H1 (cell line): ENCODE data around the gene FAT2. TPM values are rescaled to one million over a fixed set of nuclear protein-coding genes. Genes with fewer than 3 reads are reported as not detected.

Experiments used
- CTCF ChIA-PET: fragments of 300-600 bp; sonication (Branson Sonifier 250); formaldehyde crosslinking; loops from one replicate; lab custom pipeline; 2021; ENCODE audit not compliant: partially characterized antibody; lab: Charles Lee
- POLR2A ChIA-PET: fragments of 300-600 bp; sonication (Branson Sonifier 250); formaldehyde crosslinking; loops from one replicate; lab custom pipeline; 2021; ENCODE audit warnings: inconsistent platforms; ENCODE audit not compliant: partially characterized antibody; lab: Charles Lee
- DNase-seq, 2 experiments: peaks; one replicate each; pipeline versions ENCODE4 v3.0.0 to v3.0.0-alpha.2; 2010 to 2022; ENCODE audit warnings: low spot score in 2 of 2, low read depth in 1 of 2, mixed read lengths in 1 of 2
- FAIRE-seq: peaks from 2 replicates; lab custom pipeline; 2011; peaks lifted over from hg19 to GRCh38; lab: Jason Lieb, UNC
- H2AFZ ChIP-seq: 2 replicates; pipeline ENCODE4 v1.8.1; 2012; ENCODE audit warnings: low read length, inconsistent platforms
- H2AK5ac ChIP-seq: 2 replicates; pipeline ENCODE4 v1.6.1; 2013; ENCODE audit warnings: low read depth, low read length
- H2BK120ac ChIP-seq: replicated peaks from 2 replicates; pipeline ENCODE3; 2013; ENCODE audit warnings: low read depth, low read length, inconsistent platforms
- H2BK12ac ChIP-seq: 2 replicates; pipeline ENCODE4 v1.6.1; 2013; ENCODE audit warnings: low read depth, low read length
- H2BK15ac ChIP-seq: 2 replicates; pipeline ENCODE4 v1.6.1; 2013; ENCODE audit warnings: low read length
- H2BK20ac ChIP-seq: 2 replicates; pipeline ENCODE4 v1.6.1; 2013; ENCODE audit warnings: low read length
- H2BK5ac ChIP-seq: 2 replicates; pipeline ENCODE4 v1.6.1; 2013; ENCODE audit warnings: low read depth, low read length
- H3K14ac ChIP-seq: 2 replicates; pipeline ENCODE4 v1.6.1; 2013; ENCODE audit warnings: inconsistent platforms; ENCODE audit not compliant: insufficient read length
- H3K18ac ChIP-seq: 2 replicates; pipeline ENCODE4 v1.6.1; 2013; ENCODE audit warnings: low read length; ENCODE audit errors: extremely low read depth
- H3K23ac ChIP-seq: 2 replicates; pipeline ENCODE4 v1.6.1; 2013; ENCODE audit warnings: inconsistent platforms; ENCODE audit not compliant: insufficient read length
- H3K23me2 ChIP-seq: 2 replicates; pipeline ENCODE4 v1.6.1; 2013; ENCODE audit warnings: low read depth, low read length
- H3K27ac ChIP-seq: 2 replicates; pipeline ENCODE4 v1.6.1; 2011; ENCODE audit warnings: low read depth, low read length, inconsistent platforms
- H3K27me3 ChIP-seq, 4 experiments: replicated peaks in 1 of 4; 1 replicate in 1 of 4; 2 replicates in 3 of 4; pipeline versions ENCODE4 v1.6.1 to v1.8.1; 2011 to 2013; ENCODE audit warnings: low read length in 3 of 4, mild to moderate bottlenecking in 3 of 4, inconsistent platforms in 2 of 4, mixed read lengths in 2 of 4, moderate library complexity in 1 of 4; ENCODE audit not compliant: control insufficient read depth in 3 of 4, insufficient read depth in 3 of 4; ENCODE audit errors: extremely low read depth in 1 of 4
- H3K36me3 ChIP-seq, 4 experiments: 2 replicates each; pipeline versions ENCODE4 v1.6.1 to v1.8.1; 2011 to 2013; ENCODE audit warnings: mild to moderate bottlenecking in 4 of 4, low read length in 3 of 4, moderate library complexity in 2 of 4, control low read depth in 1 of 4, inconsistent platforms in 1 of 4; ENCODE audit not compliant: insufficient read depth in 4 of 4, control insufficient read depth in 2 of 4
- H3K4ac ChIP-seq: replicated peaks from 2 replicates; pipeline ENCODE3; 2013; ENCODE audit warnings: low read length, low read depth, mixed read lengths, inconsistent platforms; ENCODE audit not compliant: insufficient read length
- H3K4me1 ChIP-seq, 4 experiments: replicated peaks in 1 of 4; 1 replicate in 1 of 4; 2 replicates in 3 of 4; pipeline versions ENCODE4 v1.6.1 to v1.8.1; 2011 to 2013; ENCODE audit warnings: low read length in 3 of 4, inconsistent platforms in 2 of 4, mixed read lengths in 1 of 4; ENCODE audit not compliant: insufficient read depth in 4 of 4, control insufficient read depth in 3 of 4
- H3K4me2 ChIP-seq, 2 experiments: 2 replicates each; pipeline versions ENCODE4 v1.6.1 to v1.8.1; 2011 to 2013; ENCODE audit warnings: low read depth in 2 of 2, low read length in 2 of 2, control low read depth in 1 of 2, inconsistent platforms in 1 of 2, mild to moderate bottlenecking in 1 of 2; ENCODE audit not compliant: insufficient read depth in 1 of 2
- H3K4me3 ChIP-seq, 4 experiments: fragments of 200-600, 300-600 bp in 1 of 4; sonication (generic), shearing (Covaris generic), sonication (Bioruptor Twin) in 1 of 4; 2 replicates each; pipeline versions ENCODE4 v1.5.1 to v1.8.1; 2011 to 2016; ENCODE audit warnings: low read length in 4 of 4, low read depth in 3 of 4, control low read depth in 2 of 4, inconsistent platforms in 2 of 4, mild to moderate bottlenecking in 2 of 4, mixed read lengths in 1 of 4, moderate library complexity in 1 of 4; ENCODE audit not compliant: insufficient read depth in 2 of 4; ENCODE audit errors: extremely low read depth in 1 of 4
- H3K56ac ChIP-seq: replicated peaks from 2 replicates; pipeline ENCODE3; 2013; ENCODE audit warnings: low read depth, mild to moderate bottlenecking, mixed read lengths, low read length, inconsistent platforms; ENCODE audit not compliant: insufficient read length
- H3K79me1 ChIP-seq: 2 replicates; pipeline ENCODE4 v1.6.1; 2013; ENCODE audit warnings: low read depth, low read length, control low read depth
- H3K79me2 ChIP-seq, 2 experiments: 2 replicates each; pipeline versions ENCODE4 v1.6.1 to v1.8.1; 2012 to 2013; ENCODE audit warnings: low read length in 2 of 2, mild to moderate bottlenecking in 2 of 2, inconsistent platforms in 1 of 2; ENCODE audit not compliant: insufficient read depth in 2 of 2, control insufficient read depth in 1 of 2
- H3K9ac ChIP-seq, 4 experiments: replicated peaks in 1 of 4; 1 replicate in 1 of 4; 2 replicates in 3 of 4; pipeline versions ENCODE4 v1.6.1 to v1.8.1; 2011 to 2013; ENCODE audit warnings: low read depth in 3 of 4, low read length in 3 of 4, control low read depth in 2 of 4, mild to moderate bottlenecking in 2 of 4, moderate library complexity in 2 of 4, inconsistent platforms in 1 of 4; ENCODE audit errors: extremely low read depth in 1 of 4
- H3K9me3 ChIP-seq, 2 experiments: 2 replicates each; pipeline versions ENCODE4 v1.6.1 to v1.8.1; 2012 to 2013; ENCODE audit warnings: mild to moderate bottlenecking in 2 of 2, moderate library complexity in 2 of 2, control low read depth in 1 of 2, inconsistent platforms in 1 of 2, low read depth in 1 of 2, low read length in 1 of 2, mixed read lengths in 1 of 2; ENCODE audit not compliant: insufficient read depth in 2 of 2
- H4K20me1 ChIP-seq, 2 experiments: replicated peaks in 1 of 2; 2 replicates each; pipeline versions ENCODE3 to v1.8.1; 2011 to 2013; ENCODE audit warnings: inconsistent platforms in 2 of 2, low read length in 2 of 2, mild to moderate bottlenecking in 1 of 2; ENCODE audit not compliant: insufficient read depth in 2 of 2, control insufficient read depth in 1 of 2
- H4K5ac ChIP-seq: 2 replicates; pipeline ENCODE4 v1.6.1; 2013; ENCODE audit warnings: low read length, low read depth, mixed read lengths, inconsistent platforms; ENCODE audit not compliant: insufficient read length
- H4K8ac ChIP-seq: 2 replicates; pipeline ENCODE4 v1.8.0; 2013; ENCODE audit warnings: mild to moderate bottlenecking, moderate library complexity, low read length, inconsistent platforms; ENCODE audit not compliant: insufficient read depth; ENCODE audit errors: extremely low read depth
- H4K91ac ChIP-seq: replicated peaks from 2 replicates; pipeline ENCODE3; 2013; ENCODE audit warnings: low read length, mixed read lengths, inconsistent platforms; ENCODE audit not compliant: insufficient read length
- KDM4A ChIP-seq: IDR thresholded peaks from one replicate; pipeline ENCODE4 v1.7.1; 2012; ENCODE audit warnings: low read depth, mild to moderate bottlenecking, moderate library complexity, low read length, inconsistent platforms; ENCODE audit not compliant: severe bottlenecking
- NANOG ChIP-seq: IDR thresholded peaks from 2 replicates; pipeline ENCODE4 v1.6.1; 2011; ENCODE audit warnings: low read length, low read depth, mild to moderate bottlenecking, inconsistent platforms; ENCODE audit not compliant: insufficient read depth, poor library complexity, severe bottlenecking
- POU5F1 ChIP-seq: IDR thresholded peaks from 2 replicates; pipeline ENCODE4 v1.6.1; 2011; ENCODE audit warnings: low read depth, mild to moderate bottlenecking, low read length, moderate library complexity
- RAD21 ChIP-seq, 2 experiments: IDR thresholded peaks in 1 of 2; conservative IDR thresholded peaks in 1 of 2; 2 replicates each; pipeline ENCODE4 v1.6.1; 2011; ENCODE audit warnings: low read depth in 2 of 2, low read length in 2 of 2, improper control_type of control experiment in 1 of 2, inconsistent platforms in 1 of 2, mild to moderate bottlenecking in 1 of 2, moderate library complexity in 1 of 2
- WGBS, 2 experiments: shearing (Covaris generic) in 1 of 2; methylation state at CpG; one replicate each; pipeline versions ENCODE4 v1.1.6 to v1.1.7; 2013 to 2015; ENCODE audit warnings: low lambda C conversion rate in 2 of 2, mixed read lengths in 2 of 2, inconsistent platforms in 1 of 2, low coverage in 1 of 2, missing lambda C conversion rate in 1 of 2; ENCODE audit not compliant: insufficient replicate concordance in 2 of 2, insufficient coverage in 1 of 2, insufficient read length in 1 of 2; ENCODE audit errors: extremely low coverage in 1 of 2, missing lambda C conversion rate in 1 of 2; 5-methylcytosine and 5-hydroxymethylcytosine counted together
- polyA plus RNA-seq, 7 experiments: library from polyadenylated mRNA; depleted of rRNA in 3 of 7; stranded (reverse) in 5 of 7; unstranded in 2 of 7; fragments of >200 nt in 5 of 7; fragments of 200-250 nt in 2 of 7; gene quantifications; 1 replicate in 5 of 7; 2 replicates in 1 of 7; 4 replicates in 1 of 7; pipeline versions ENCODE4 v1.2.1 to v1.2.3, GENCODE V29; 2011 to 2013; ENCODE audit warnings: missing spikeins in 2 of 7, mixed read lengths in 2 of 7
- total RNA-seq: library from RNA; stranded (reverse); fragmentation: NEBNext Ultra II Directional; extraction: Animal tissue kit (Norgen Biotek cat#: 25700); gene quantifications from 2 replicates; pipeline ENCODE4 v1.2.1, GENCODE V29; 2021

Gene FAT2
- total and polyA plus RNA-seq, 2 of the 8 experiments (the other 6 are each of a cell fraction or from before 2014, with no cell fraction given): 0.12 to 0.30 TPM

GRCh38 chr5:151577566-151577965, 13.6 kb downstream of the FAT2 start:
- 87% methylated on average over 5 of the region's 5 CpGs; no CpG with 5 or more reads in 1 of the 2 experiments for whole genome bisulfite sequencing, 2 experiments
- ChIA-PET POLR2A (interaction anchor here (1.4 kb wide), 1 partner anchor 42 kb away, joined by 5 read pairs; no protein-coding TSS in a partner anchor), CTCF (interaction anchor here (0.6 to 1.7 kb wide), 6 partner anchors 11 to 235 kb away, joined by 3 to 6 read pairs (median 4); no protein-coding TSS in a partner anchor)

More at GRCh38 chr5:151577566-151577965, 13.6 kb downstream of the FAT2 start:
- H2BK20ac ChIP-seq: no peak overlapping the region
- H3K56ac ChIP-seq: no peak overlapping the region
- no peaks in the 10 kb centered on the region for H3K36me3 ChIP-seq
- H3K18ac ChIP-seq: no peak overlapping the region
- TF ChIP-seq NANOG (no peak), RAD21 (IDR thresholded peaks at IDR 0.05 in 1 of 2, conservative IDR thresholded peaks at IDR 0.05 in 1 of 2; ENCODE audit: low read depth in 2 of 2, low read length in 2 of 2) (no peak), KDM4A (no peak), POU5F1 (no peak)
- no peak overlapping the region for H2AFZ ChIP-seq
- peaks cover 0 to 4% (median 0%) of the 10 kb centered on the region in 4 experiments; a peak in 2 of 7 replicates for H3K27me3 ChIP-seq
- no peak overlapping the region for H3K9ac ChIP-seq
- peaks cover 0 to 4% (median 2%) of the 10 kb centered on the region in 4 experiments; a peak in 4 of 7 replicates for H3K4me1 ChIP-seq
- H4K20me1 ChIP-seq: no peaks in the 10 kb centered on the region
- H3K79me1 ChIP-seq: no peaks in the 10 kb centered on the region
- no peak overlapping the region for H3K14ac ChIP-seq
- no peak overlapping the region for H3K4me3 ChIP-seq
- no peak overlapping the region for H4K91ac ChIP-seq
- no peak for FAIRE-seq
- H2BK12ac ChIP-seq: no peak overlapping the region
- H4K8ac ChIP-seq: no peak overlapping the region
- H4K5ac ChIP-seq: no peak overlapping the region
- H2BK5ac ChIP-seq: no peak overlapping the region
- H2AK5ac ChIP-seq: no peak overlapping the region
- H3K79me2 ChIP-seq: no peaks in the 10 kb centered on the region
- no peak for DNase-seq
- no peak overlapping the region for H2BK120ac ChIP-seq
- no peaks in the 10 kb centered on the region for H3K23me2 ChIP-seq
- H3K27ac ChIP-seq: no peak overlapping the region
- H3K4me2 ChIP-seq: no peak overlapping the region
- H2BK15ac ChIP-seq: no peak overlapping the region
- no peak overlapping the region for H3K23ac ChIP-seq
- H3K4ac ChIP-seq: no peak overlapping the region
- H3K9me3 ChIP-seq: no peaks in the 10 kb centered on the region
